ENCODE measurements around the gene PARL.
A peak's percentile ranks its signal among the peaks of the same experiment; 100 is the strongest.

Gene PARL

GRCh38 chr3:183845608-183846288 lies 38.9 kb downstream of the PARL start:
- no peak for DNase-seq (ENCODE audit: extremely low read depth, low read depth)
- no peak for TF ChIP-seq CTCF (IDR thresholded peaks at IDR 0.05; ENCODE audit: low read depth, low read length, missing control alignments)
- no peak overlapping the region for H3K4me3 ChIP-seq (replicated peaks; ENCODE audit: low read depth, low read length)

GRCh38 chr3:183845090-183845489 lies 39.6 kb downstream of the PARL start:
- no peak for TF ChIP-seq CTCF (IDR thresholded peaks at IDR 0.05; ENCODE audit: low read depth, low read length, missing control alignments)
- DNase-seq (ENCODE audit: extremely low read depth, low read depth) = no peak
- no peak overlapping the region for H3K4me3 ChIP-seq (replicated peaks; ENCODE audit: low read depth, low read length)

- no peak overlapping the region for H3K4me3 ChIP-seq (replicated peaks; ENCODE audit: low read depth, low read length)
- TF ChIP-seq CTCF (IDR thresholded peaks at IDR 0.05; ENCODE audit: low read depth, low read length, missing control alignments) = no peak
- peak; percentile 57 for DNase-seq (ENCODE audit: extremely low read depth, low read depth)
These were observed 40.1 kb downstream of the PARL start for GRCh38 chr3:183844606-183845005.

DNA sequence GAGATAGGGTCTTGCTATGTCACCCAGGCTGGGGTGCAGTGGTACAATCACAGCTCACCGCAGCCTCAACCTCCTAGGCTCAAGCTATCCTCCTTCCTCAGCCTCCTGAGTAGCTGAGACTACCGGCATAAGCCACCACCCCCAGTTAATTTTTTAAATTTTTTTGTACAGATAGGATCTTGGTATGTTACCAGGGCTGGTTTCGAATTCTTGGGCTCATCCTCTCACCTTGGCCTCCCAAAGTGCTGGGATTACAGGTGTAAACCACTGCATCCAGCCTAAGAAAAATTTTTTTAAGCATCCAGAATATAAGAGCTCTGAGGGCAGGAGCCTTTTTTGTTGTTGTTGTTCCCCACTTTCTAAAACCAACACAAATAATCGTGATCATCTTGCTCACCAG lies 44.9 kb downstream of the PARL start:
- no peak overlapping the region for H3K4me3 ChIP-seq (replicated peaks; ENCODE audit: low read depth, low read length)
- no peak for TF ChIP-seq CTCF (IDR thresholded peaks at IDR 0.05; ENCODE audit: low read depth, low read length, missing control alignments)
- DNase-seq (ENCODE audit: extremely low read depth, low read depth) = no peak

- H3K4me3 ChIP-seq (replicated peaks; ENCODE audit: low read depth, low read length) = no peak overlapping the region
- TF ChIP-seq CTCF (IDR thresholded peaks at IDR 0.05; ENCODE audit: low read depth, low read length, missing control alignments) = no peak
- DNase-seq (ENCODE audit: extremely low read depth, low read depth) = no peak
These were observed 46.8 kb downstream of the PARL start for GRCh38 chr3:183837894-183838293.

DNA sequence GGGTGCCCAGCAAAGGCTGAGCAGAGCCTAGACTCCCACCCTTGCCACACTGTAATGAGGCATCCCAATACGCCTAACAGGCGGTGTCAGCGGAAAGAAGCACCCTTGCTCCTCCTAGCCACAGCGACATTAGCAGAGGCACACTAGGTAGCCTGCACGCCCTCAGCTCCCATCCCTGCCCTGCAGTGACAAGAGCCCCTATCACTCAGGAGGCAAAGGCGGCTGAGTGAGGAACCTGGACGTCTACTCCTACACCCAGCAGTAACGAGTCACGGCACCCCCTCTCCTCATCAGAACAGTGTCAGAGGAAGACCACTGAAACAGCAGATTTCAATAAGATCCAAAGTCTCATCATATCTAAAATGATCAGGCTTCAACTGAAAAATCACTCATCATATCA lies 47.3 kb downstream of the PARL start:
- H3K4me3 ChIP-seq (replicated peaks; ENCODE audit: low read depth, low read length) = no peak overlapping the region
- TF ChIP-seq CTCF (IDR thresholded peaks at IDR 0.05; ENCODE audit: low read depth, low read length, missing control alignments) = no peak
- no peak for DNase-seq (ENCODE audit: extremely low read depth, low read depth)

GRCh38 chr3:183833516-183833915 lies 51.2 kb downstream of the PARL start:
- TF ChIP-seq CTCF (IDR thresholded peaks at IDR 0.05; ENCODE audit: low read depth, low read length, missing control alignments) = no peak
- no peak for DNase-seq (ENCODE audit: extremely low read depth, low read depth)
- no peak overlapping the region for H3K4me3 ChIP-seq (replicated peaks; ENCODE audit: low read depth, low read length)
